ENCODE data around the gene MAGEL2. TPM values are rescaled to one million over a fixed set of nuclear protein-coding genes. Genes with fewer than 3 reads are reported as not detected.
"Not testable (repeated sequence)": the region's sequence is repeated elsewhere in the genome, so short reads cannot be mapped to it uniquely, and the experiment has no call there.

Gene MAGEL2
- total RNA-seq, 1 donor, result not detected

DNA sequence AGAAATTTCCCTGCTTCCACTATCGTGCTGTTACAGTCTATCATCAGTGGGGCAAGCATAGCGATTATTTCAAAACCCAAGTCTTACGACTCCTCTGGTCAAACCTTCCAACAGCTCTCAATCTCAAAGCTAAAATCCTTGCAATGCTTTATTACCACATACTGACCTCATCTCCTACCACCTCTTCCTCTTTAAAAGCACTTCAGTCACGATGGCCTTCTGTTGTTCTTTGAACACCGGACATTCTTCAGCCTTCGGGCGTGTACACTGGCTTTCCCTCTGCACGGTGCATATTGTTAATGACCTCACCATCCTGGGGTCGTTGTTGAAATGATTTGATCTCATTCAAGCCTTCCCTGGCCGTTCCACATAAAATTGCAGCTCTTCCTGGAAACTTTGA is 31.1 kb downstream of the MAGEL2 start:
- Histone ChIP-seq H3K4me1 (ENCODE audit: insufficient read depth, low read length) (no peaks in the 10 kb centered on the region), H4K20me1 (ENCODE audit: insufficient read depth, low read length) (no peaks in the 10 kb centered on the region), H3K4me3 (ENCODE audit: insufficient read depth, low read length) (no peak overlapping the region), H3K9me3 (ENCODE audit: low read depth, low read length) (peaks cover 2% of the 10 kb centered on the region), H2AFZ (ENCODE audit: low read length) (no peak overlapping the region), H3K27me3 (ENCODE audit: insufficient read depth, low read length) (no peaks in the 10 kb centered on the region), H3K36me3 (ENCODE audit: insufficient read depth, low read length) (no peaks in the 10 kb centered on the region), H3K27ac (ENCODE audit: low read depth, low read length) (no peak overlapping the region), H3K4me2 (ENCODE audit: insufficient read depth, low read length) (no peak overlapping the region), H3K79me2 (ENCODE audit: insufficient read depth, low read length) (no peaks in the 10 kb centered on the region)
- TF ChIP-seq, protein P1, sequence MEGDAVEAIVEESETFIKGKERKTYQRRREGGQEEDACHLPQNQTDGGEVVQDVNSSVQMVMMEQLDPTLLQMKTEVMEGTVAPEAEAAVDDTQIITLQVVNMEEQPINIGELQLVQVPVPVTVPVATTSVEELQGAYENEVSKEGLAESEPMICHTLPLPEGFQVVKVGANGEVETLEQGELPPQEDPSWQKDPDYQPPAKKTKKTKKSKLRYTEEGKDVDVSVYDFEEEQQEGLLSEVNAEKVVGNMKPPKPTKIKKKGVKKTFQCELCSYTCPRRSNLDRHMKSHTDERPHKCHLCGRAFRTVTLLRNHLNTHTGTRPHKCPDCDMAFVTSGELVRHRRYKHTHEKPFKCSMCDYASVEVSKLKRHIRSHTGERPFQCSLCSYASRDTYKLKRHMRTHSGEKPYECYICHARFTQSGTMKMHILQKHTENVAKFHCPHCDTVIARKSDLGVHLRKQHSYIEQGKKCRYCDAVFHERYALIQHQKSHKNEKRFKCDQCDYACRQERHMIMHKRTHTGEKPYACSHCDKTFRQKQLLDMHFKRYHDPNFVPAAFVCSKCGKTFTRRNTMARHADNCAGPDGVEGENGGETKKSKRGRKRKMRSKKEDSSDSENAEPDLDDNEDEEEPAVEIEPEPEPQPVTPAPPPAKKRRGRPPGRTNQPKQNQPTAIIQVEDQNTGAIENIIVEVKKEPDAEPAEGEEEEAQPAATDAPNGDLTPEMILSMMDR (IDR thresholded peaks at IDR 0.05; ENCODE audit: extremely low read depth, low read depth, low read length), result no peak
- DNase-seq (ENCODE audit: insufficient read length, low spot score, missing footprints), result no peak

DNA sequence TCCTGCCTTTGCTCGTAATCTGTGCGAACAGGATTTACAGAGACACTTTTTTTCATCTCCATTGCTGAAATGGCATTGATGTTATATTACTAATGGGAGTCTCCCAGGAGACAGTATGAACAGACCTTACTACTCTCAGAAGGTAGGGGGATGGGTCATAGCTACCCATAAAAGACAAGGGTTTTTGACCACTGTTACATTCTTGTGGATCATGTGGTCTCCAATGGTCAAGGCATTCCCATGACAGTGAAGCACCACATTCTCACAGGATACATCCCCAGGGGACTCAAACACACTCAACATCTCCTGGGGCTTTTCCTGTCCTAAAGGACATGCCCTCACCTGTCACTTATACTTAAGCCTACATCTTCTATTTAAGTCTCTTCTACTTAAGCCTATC is 41.4 kb downstream of the MAGEL2 start:
- Histone ChIP-seq H3K4me2 (ENCODE audit: insufficient read depth, low read length) (no peak overlapping the region), H3K36me3 (ENCODE audit: insufficient read depth, low read length) (no peaks in the 10 kb centered on the region), H3K27ac (ENCODE audit: low read depth, low read length) (no peak overlapping the region), H3K27me3 (ENCODE audit: insufficient read depth, low read length) (no peaks in the 10 kb centered on the region), H4K20me1 (ENCODE audit: insufficient read depth, low read length) (no peaks in the 10 kb centered on the region), H3K79me2 (ENCODE audit: insufficient read depth, low read length) (no peaks in the 10 kb centered on the region), H2AFZ (ENCODE audit: low read length) (no peak overlapping the region), H3K9me3 (ENCODE audit: low read depth, low read length) (peaks cover 4% of the 10 kb centered on the region), H3K4me3 (ENCODE audit: insufficient read depth, low read length) (no peak overlapping the region), H3K4me1 (ENCODE audit: insufficient read depth, low read length) (no peaks in the 10 kb centered on the region)
- TF ChIP-seq, protein P1 (IDR thresholded peaks at IDR 0.05; ENCODE audit: extremely low read depth, low read depth, low read length), result no peak
- DNase-seq (ENCODE audit: insufficient read length, low spot score, missing footprints), result no peak

DNA sequence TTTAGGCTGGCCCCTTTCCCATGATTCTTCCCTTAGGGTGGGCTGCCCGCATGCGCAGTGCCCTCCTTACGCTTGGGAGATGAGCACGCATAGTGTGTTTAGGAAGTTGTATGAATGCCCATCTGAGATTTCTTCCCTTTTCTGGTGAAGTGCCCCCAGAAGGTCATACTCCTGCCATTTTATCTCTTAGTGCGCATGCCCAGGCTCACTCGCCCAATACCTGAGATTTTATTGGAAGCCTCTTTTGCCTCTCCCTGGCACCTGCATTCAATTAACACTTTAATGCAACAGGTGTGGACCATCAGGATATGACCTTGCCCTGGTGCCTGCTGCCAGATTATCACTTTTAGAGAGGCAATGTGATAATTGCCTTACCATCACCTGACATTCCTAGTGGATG is 45.5 kb downstream of the MAGEL2 start:
- DNase-seq (ENCODE audit: insufficient read length, low spot score, missing footprints), result no peak
- no peaks in the 10 kb centered on the region for H4K20me1 ChIP-seq (ENCODE audit: insufficient read depth, low read length)
- H3K4me1 ChIP-seq (ENCODE audit: insufficient read depth, low read length), result no peaks in the 10 kb centered on the region
- H3K4me3 ChIP-seq (ENCODE audit: insufficient read depth, low read length), result no peak overlapping the region
- no peaks in the 10 kb centered on the region for H3K36me3 ChIP-seq (ENCODE audit: insufficient read depth, low read length)
- no peak overlapping the region for H2AFZ ChIP-seq (ENCODE audit: low read length)
- TF ChIP-seq, protein P1 (IDR thresholded peaks at IDR 0.05; ENCODE audit: extremely low read depth, low read depth, low read length), result no peak
- no peaks in the 10 kb centered on the region for H3K27me3 ChIP-seq (ENCODE audit: insufficient read depth, low read length)
- no peaks in the 10 kb centered on the region for H3K79me2 ChIP-seq (ENCODE audit: insufficient read depth, low read length)
- H3K4me2 ChIP-seq (ENCODE audit: insufficient read depth, low read length), result no peak overlapping the region
- no peak overlapping the region for H3K27ac ChIP-seq (ENCODE audit: low read depth, low read length)
- H3K9me3 ChIP-seq (ENCODE audit: low read depth, low read length), result peaks cover 4% of the 10 kb centered on the region

DNA sequence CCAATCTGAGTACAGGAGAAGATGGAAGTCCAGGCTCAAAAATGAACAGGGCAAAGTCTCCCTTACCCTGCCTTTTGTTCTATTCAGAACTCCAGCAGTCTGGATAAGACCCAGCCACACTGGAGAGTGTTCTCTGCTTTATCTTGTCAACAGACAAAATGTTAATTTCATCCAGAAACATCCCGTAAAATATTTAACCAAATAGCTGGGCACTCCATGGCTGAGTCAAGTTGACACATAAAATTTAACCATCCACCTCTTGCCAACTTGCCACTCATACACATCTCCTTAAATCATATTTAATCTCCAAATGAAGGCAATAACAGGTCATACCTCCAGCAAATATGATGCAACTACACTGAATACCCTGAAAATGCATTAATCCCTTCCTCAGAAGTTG is 48.6 kb downstream of the MAGEL2 start:
- no peaks in the 10 kb centered on the region for H4K20me1 ChIP-seq (ENCODE audit: insufficient read depth, low read length)
- no peaks in the 10 kb centered on the region for H3K27me3 ChIP-seq (ENCODE audit: insufficient read depth, low read length)
- no peak for DNase-seq (ENCODE audit: insufficient read length, low spot score, missing footprints)

DNA sequence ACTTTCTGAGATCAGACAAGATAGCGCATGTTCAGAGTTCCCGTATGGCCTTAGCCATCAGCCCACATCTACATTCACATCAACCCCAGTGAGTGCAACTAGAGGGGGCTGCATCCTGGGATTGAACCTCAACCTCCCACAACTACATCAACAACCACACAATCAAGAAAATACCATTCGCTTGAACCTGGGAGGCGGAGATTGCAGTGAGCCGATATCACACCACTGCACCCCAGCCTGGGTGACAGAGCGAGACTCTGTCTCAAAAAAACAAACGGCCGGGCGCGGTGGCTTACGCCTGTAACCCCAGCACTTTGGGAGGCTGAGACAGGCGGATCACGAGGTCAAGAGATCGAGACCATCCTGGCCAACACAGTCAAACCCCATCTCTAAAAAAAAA is 50.4 kb downstream of the MAGEL2 start:
- H3K4me2 ChIP-seq (ENCODE audit: insufficient read depth, low read length); H3K4me3 ChIP-seq (ENCODE audit: insufficient read depth, low read length): not testable (repeated sequence)

More for the DNA sequence above, 48.6 kb downstream of the MAGEL2 start:
- H3K4me3 ChIP-seq (ENCODE audit: insufficient read depth, low read length), result no peak overlapping the region
- TF ChIP-seq, protein P1 (IDR thresholded peaks at IDR 0.05; ENCODE audit: extremely low read depth, low read depth, low read length), result no peak
- H3K4me1 ChIP-seq (ENCODE audit: insufficient read depth, low read length), result no peaks in the 10 kb centered on the region
- peaks cover 3% of the 10 kb centered on the region for H3K9me3 ChIP-seq (ENCODE audit: low read depth, low read length)
- H3K36me3 ChIP-seq (ENCODE audit: insufficient read depth, low read length), result no peaks in the 10 kb centered on the region
- H3K27ac ChIP-seq (ENCODE audit: low read depth, low read length), result no peak overlapping the region
- H3K79me2 ChIP-seq (ENCODE audit: insufficient read depth, low read length), result no peaks in the 10 kb centered on the region
- no peak overlapping the region for H3K4me2 ChIP-seq (ENCODE audit: insufficient read depth, low read length)
- no peak overlapping the region for H2AFZ ChIP-seq (ENCODE audit: low read length)

More for the DNA sequence above, 50.4 kb downstream of the MAGEL2 start:
- not testable (repeated sequence) for H2AFZ ChIP-seq (ENCODE audit: low read length); H3K27me3 ChIP-seq (ENCODE audit: insufficient read depth, low read length); H4K20me1 ChIP-seq (ENCODE audit: insufficient read depth, low read length); H3K4me1 ChIP-seq (ENCODE audit: insufficient read depth, low read length); H3K79me2 ChIP-seq (ENCODE audit: insufficient read depth, low read length); H3K36me3 ChIP-seq (ENCODE audit: insufficient read depth, low read length); H3K27ac ChIP-seq (ENCODE audit: low read depth, low read length); H3K9me3 ChIP-seq (ENCODE audit: low read depth, low read length); DNase-seq (ENCODE audit: insufficient read length, low spot score, missing footprints)
